Left colon (tissue), 2 donors: ENCODE measurements around the gene COL2A1. TPM values are rescaled to one million over a fixed set of nuclear protein-coding genes. Genes with fewer than 3 reads are reported as not detected.
"Not testable (repeated sequence)": the region's sequence is repeated elsewhere in the genome, so short reads cannot be mapped to it uniquely, and the experiment has no call there.

Experiments
- ATAC-seq: fragments of 200-7000 bp; cut with Tn5 transposase; one replicate; pipeline ENCODE4 v1.9.1; 2020; ENCODE audit warnings: mild to moderate bottlenecking, moderate library complexity
- DNase-seq, 2 donors: peaks; one replicate each; pipeline ENCODE4 v3.0.0-alpha.2; 2020
- intact Hi-C, 2 donors: fragments of 100-400 bp; cut with DNase I in 1 of 2; cut with micrococcal nuclease in 1 of 2; formaldehyde crosslinking; loops; one replicate each; pipeline versions ENCODE4 v1.11.2 to v1.14.0; 2022; cut with DNase I, micrococcal nuclease
- total RNA-seq, 2 donors: library from RNA; stranded (reverse); fragmentation: NEBNext Ultra II Directional; extraction: Animal tissue kit (Norgen Biotek cat#: 25700); gene quantifications; one replicate each; pipeline ENCODE4 v1.2.1, GENCODE V29; 2021
- donor health status: DM: no; HTN: no; CAD: no.
- donor health status: DM: yes; HTN: yes; CAD: no.

Gene COL2A1
- total RNA-seq, 2 donors from 2014 or later, result 0.95 to 1.2 TPM

- ATAC-seq, result peak; percentile 29
Measured at GRCh38 chr12:47964106-47964728, 40.1 kb downstream of the COL2A1 start.

GRCh38 chr12:47963340-47964040 lies 40.8 kb downstream of the COL2A1 start, which contains the start of gene TMEM106C:
TMEM106C (plus strand) TSS chr12:47963596; CDS start chr12:47964237, 641 bp downstream.
- ATAC-seq (peak; percentile 85), DNase-seq (peak; percentile 88 to 93)
- intact Hi-C loops, result no loop called here

More at GRCh38 chr12:47964106-47964728, 40.1 kb downstream of the COL2A1 start:
- DNase-seq, result peak in 1 of 2 donors; percentile 61
- intact Hi-C loops, result no loop called here

- ATAC-seq (no peak), DNase-seq (no peak)
- intact Hi-C loops, result no loop called here
Measured at GRCh38 chr12:47962198-47962597, 42.1 kb downstream of the COL2A1 start.

DNA sequence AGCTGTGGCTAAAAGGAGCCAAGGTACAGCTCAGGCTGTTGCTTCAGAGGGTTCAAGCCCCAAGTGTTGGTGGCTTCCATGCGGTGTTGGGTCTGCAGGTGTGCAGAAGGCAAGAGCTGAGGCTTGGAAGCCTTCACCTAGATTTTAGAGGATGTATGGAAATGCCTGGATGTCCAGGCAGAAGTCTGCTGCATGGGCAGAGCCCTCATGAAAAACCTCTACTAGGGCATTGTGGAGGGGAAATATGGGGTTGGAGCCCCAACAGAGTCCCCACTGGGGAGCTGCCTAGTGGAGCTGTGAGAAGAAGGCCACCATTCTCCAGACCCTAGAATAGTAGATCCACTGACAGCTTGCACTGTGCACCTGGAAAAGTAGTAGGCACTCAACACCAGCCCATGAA lies 46.6 kb downstream of the COL2A1 start:
- not testable (repeated sequence) for DNase-seq, ATAC-seq
- intact Hi-C loops, result loop anchor here in 1 of 2 donors (10.0 kb wide), 2 partner anchors 53 to 113 kb away; partner anchors contain the start of gene VDR

DNA sequence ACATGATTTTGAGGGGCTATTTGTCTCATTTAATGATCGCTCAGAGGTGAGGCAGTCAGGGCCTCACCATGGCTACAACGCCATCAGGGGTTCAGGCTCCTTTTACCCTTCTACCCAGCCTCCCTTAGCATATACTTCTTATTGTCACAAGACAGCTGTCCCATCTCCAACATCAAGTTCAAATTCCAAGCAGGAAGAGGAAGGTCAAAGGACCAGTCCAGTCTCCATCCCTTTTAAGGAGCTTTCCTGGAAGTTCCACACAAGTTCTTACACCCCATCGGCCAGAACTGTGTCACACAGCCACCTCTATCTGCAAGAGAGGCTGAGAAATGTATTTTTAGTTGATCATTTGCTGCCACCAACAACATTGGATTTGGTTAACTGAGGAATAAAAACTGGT lies 49.2 kb downstream of the COL2A1 start:
- DNase-seq, result no peak
- ATAC-seq, result no peak
- intact Hi-C loops, result loop anchor here in 1 of 2 donors (10.0 kb wide), 2 partner anchors 50 to 110 kb away; partner anchors contain the start of gene VDR

DNA sequence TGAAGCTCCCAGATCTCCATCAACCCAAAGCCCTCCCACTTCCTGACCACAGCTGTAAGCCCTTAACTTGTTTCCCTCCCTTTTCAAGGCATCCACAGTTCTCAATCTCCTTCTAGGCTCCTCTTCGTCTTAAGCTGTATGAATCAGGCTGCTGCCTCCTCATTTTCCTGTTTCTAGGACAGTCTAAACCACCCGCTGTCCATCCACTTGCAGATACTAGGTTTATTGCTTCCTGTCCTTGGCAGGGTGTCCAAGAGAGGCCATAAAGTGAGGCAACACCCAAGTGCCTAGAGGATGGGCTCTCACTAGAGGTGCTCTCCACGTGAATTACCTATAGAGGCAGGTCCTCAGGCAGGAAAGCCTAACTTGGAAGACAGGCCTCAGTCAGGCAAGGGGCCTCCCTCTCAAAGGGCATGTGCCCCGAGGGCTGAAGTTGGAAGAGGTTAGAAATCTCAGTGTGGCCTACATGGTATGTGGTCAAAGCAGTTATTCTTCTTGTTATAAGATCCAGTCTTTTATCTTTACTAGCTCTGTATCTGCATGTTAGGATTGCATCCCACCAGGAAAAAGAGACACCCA lies 49.7 kb downstream of the COL2A1 start:
- DNase-seq (peak; percentile 61 to 80), ATAC-seq (peak; percentile 87)
- intact Hi-C loops, result loop anchor here in 1 of 2 donors (10.0 kb wide), 2 partner anchors 50 to 110 kb away; partner anchors contain the start of gene VDR

DNA sequence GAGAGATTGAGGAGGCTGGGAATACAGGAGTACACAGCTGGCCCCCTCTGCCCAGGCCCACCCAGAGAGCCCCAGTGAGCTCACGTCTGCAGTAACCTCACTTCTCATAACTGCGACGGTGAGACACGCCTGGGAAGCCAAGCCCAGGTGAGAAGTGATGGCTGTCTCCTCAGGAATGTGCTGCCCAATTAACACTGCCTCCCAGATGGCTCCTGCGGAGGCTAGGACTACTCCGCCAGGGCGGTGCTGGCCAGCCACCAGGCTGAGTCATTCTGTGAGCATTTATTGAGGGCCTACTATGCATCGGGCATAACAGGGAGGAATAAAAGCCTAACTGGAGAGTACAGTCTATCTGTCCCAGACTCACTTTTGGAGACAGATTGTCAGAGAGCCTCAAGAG lies 50.2 kb downstream of the COL2A1 start:
- intact Hi-C loops, result loop anchor here in 1 of 2 donors (10.0 kb wide), 2 partner anchors 49 to 109 kb away; partner anchors contain the start of gene VDR
- no peak for DNase-seq
- peak; percentile 49 for ATAC-seq

DNA sequence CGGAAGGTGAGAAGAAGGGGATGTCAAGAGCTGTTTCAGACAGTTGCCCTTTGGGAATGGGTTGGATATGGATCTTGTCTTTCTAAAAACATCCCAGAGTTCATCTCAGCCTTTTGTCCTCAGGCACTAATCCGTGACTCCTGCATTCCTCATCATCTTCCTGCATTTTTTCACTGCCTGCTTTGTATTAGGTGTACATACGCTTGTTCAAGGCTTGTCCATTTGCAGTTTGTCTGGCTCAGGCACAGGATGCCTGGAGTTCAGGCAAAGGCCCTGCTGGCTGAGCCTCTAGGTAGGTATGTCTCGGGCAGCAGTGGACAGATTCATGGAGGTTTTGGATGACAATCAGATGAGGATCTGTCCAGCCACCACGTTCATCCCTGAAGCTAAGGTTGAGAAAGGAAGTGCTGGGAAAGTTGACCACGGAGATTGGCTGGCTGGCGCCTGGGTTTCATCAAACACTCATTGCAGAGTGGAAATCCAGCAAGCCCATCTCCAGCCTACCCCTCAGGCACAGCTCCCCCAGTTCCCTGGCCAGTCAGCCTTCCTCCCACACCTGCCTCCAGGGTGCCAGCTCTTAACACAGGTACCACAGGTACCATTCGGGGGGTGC lies 53.3 kb downstream of the COL2A1 start:
- intact Hi-C loops, result loop anchor here in 1 of 2 donors (10.0 kb wide), 2 partner anchors 46 to 106 kb away; partner anchors contain the start of gene VDR
- DNase-seq (no peak), ATAC-seq (no peak)

DNA sequence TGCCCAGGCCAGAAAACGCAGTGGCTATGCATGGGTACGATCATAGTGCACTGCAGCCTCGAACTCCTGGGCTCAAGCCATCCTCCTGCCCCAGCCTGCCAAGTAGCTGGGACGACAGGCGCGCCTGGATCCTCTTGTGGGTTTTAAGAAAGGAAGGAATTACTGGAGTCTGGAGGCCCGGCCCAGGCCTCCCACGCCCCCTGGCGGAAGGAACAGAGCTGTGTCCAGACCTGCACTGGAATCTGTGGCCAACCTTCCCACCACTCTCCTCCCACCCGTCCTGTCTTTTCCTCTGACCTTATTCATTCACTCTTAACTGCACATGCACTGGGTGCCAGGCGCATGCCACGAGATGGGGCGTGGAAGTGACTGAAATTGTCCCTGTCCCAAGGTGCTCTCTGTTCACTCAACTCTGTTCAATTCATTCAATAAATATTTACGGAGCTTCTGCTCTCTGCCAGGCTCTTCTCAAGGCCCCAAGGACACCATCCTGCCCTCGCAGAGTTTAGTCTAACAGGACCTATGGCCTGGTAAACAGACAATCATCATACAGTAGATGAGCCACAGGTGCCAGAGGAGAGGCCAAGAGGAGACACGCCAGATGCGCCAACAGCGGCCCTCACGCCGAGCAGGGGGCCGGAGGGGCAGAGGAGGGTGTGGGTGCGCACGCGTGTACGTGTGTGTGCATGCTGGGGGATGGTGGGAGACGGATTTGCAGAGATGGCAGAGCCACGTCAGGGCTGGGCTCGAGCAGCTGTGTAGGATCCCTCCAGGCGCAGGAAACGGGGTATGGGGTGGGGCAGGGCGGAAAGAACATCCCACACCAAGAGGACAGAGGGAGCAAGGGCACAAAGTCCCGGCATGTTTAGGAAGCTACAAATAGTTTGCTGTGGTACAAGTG lies 54.6 kb downstream of the COL2A1 start:
- intact Hi-C loops, result loop anchor here in 1 of 2 donors (10.0 kb wide), 2 partner anchors 45 to 105 kb away; partner anchors contain the start of gene VDR
- ATAC-seq, result peak; percentile 77

DNA sequence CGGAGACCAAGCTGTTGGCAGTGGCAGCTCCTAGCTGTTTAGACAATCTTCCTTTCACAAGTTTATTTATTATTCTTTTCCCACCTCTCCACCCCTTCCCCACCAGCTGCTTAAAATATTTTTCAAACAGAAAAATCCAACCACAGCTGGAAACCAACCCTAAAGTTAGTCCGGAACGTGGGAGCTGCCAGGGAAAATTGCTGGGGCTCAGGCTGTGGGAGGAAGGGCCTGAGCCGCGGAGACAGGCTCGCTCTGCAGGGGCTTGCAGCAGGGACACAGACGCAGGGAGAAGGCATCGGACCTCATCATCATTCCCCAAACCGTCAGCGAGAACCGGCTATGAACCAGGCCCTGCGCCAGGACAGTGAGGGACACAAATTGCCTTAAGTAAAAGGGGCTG lies 56.9 kb downstream of the COL2A1 start:
- peak in 1 of 2 donors; percentile 15 for DNase-seq
- intact Hi-C loops, result no loop called here
- ATAC-seq, result no peak

More for the DNA sequence above, 54.6 kb downstream of the COL2A1 start:
- DNase-seq, result peak; percentile 81 to 89

GRCh38 chr12:47946413-47947323 lies 57.6 kb downstream of the COL2A1 start:
- DNase-seq, result peak in 1 of 2 donors; percentile 34
- ATAC-seq, result no peak
- intact Hi-C loops, result no loop called here

GRCh38 chr12:47945341-47945728 lies 58.9 kb downstream of the COL2A1 start:
- ATAC-seq, result peak; percentile 15
- intact Hi-C loops, result no loop called here
- DNase-seq, result peak in 1 of 2 donors; percentile 53

- intact Hi-C loops, result no loop called here
Measured at GRCh38 chr12:47944685-47945340, 59.5 kb downstream of the COL2A1 start.

DNA sequence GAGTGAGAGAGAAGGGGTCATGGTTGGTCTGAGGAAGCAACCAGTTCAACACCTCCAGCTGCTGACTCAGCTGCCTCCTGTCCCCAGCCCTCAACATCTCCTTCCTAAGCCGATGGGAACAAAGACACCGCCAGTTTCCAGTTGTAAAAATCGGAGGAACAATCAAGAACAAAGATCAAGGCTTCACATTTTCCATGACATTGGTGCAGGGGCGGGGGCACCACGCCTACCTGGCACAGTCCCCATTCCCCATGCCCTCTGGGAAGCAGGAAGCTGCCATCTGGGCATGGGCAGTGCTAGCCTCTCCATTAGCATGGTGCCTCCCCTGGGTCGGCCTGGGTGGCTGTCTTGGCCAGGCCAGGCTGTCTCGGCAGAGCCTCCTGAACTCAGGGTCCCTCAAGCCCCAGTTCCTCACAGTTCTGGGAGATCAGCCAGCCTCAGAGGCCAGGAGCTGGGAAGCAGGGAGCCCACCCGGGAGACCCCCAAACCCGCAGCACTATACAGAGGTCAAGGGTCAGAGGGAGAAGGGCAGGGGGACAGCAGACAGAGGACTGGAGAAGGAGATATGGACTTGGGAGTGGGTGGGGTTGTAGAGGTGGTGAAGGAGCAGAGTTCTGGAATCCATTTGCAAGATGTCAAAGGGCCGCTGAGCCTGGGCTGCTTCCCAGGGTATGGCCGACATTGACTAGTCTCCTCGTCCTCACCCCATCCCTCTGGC lies 60.5 kb downstream of the COL2A1 start:
- ATAC-seq (peak; percentile 78), DNase-seq (peak; percentile 87 to 93)
- intact Hi-C loops, result no loop called here

More at GRCh38 chr12:47944685-47945340, 59.5 kb downstream of the COL2A1 start:
- ATAC-seq (no peak), DNase-seq (no peak)

- intact Hi-C loops, result no loop called here
- ATAC-seq (no peak), DNase-seq (no peak)
Measured at GRCh38 chr12:47942614-47943225, 61.6 kb downstream of the COL2A1 start.
